Measurements from ENCODE around the gene GRAMD2B. TPM values are rescaled to one million over a fixed set of nuclear protein-coding genes. Genes with fewer than 3 reads are reported as not detected.

GRAMD2B gene
- total and polyA plus RNA-seq, 2 experiments from 2014 or later, result 18.9 to 32.5 TPM

Other genes with a start within 250 kb of the GRAMD2B start
- 48.8 and 50.0 TPM in 2 replicates for gene ALDH7A1, start 171.8 kb downstream of the GRAMD2B start, total RNA-seq
- 97.0 and 107 TPM in 2 replicates for gene ALDH7A1, start 171.8 kb downstream of the GRAMD2B start, polyA plus RNA-seq
- gene PHAX, start 177.5 kb downstream of the GRAMD2B start, total RNA-seq, result 59.4 and 65.0 TPM in 2 replicates
- 56.6 and 57.0 TPM in 2 replicates for gene PHAX, start 177.5 kb downstream of the GRAMD2B start, polyA plus RNA-seq